ENCODE measurements around the gene LY86. TPM values are rescaled to one million over a fixed set of nuclear protein-coding genes. Genes with fewer than 3 reads are reported as not detected.

Gene LY86
- total RNA-seq, 1 experiment from 2014 or later = not detected

DNA sequence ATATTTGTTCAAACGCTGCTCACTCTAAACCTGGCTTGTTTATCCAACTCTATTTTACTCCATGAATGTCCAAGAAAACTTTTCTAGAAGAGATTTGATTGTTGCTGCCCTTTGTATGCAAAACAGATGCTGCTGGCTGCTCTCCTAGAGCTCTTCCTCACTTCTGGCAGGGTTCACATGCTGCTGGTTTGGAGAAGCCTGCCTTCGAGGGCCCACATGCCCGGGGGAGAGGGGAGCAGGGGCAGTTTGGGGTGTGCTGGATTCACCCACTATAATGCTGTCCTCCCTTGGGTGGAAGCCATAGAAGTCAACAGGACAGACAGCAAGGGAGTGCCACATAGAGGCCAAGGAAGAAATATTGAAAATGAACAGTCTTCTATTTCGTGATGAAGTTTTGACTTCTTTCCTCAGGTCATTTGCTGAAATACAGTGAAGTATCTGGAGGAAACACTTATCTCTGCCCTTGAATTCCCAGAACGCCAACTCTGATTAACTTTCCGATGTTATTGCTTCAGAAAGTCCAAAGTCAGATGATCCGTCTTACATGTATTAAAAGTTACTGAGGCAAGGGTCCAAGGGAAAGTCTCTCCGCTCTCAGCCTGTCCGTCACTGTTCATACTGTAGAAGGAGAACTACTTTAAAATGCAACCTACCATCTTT lies 32.4 kb downstream of the LY86 start:
- no peak overlapping the region for H2AFZ ChIP-seq (ENCODE audit: low read length)
- no peak overlapping the region for H3K14ac ChIP-seq (ENCODE audit: insufficient read depth, low read length)
- H3K27ac ChIP-seq (ENCODE audit: insufficient read length, low read depth, low read length) = no peak overlapping the region
- H3K27me3 Mint-ChIP-seq (ENCODE audit: low read depth) = peaks cover 16% of the 10 kb centered on the region
- no peak overlapping the region for H2BK20ac ChIP-seq (ENCODE audit: low read depth, low read length, poor library complexity, severe bottlenecking)
- H4K8ac ChIP-seq (replicated peaks; ENCODE audit: insufficient read length, low read depth, low read length) = no peak overlapping the region
- H3K79me1 ChIP-seq (ENCODE audit: insufficient read depth, low read depth, low read length, poor library complexity, severe bottlenecking) = no peaks in the 10 kb centered on the region
- no peaks in the 10 kb centered on the region for H3K27me3 ChIP-seq (ENCODE audit: insufficient read depth, low read length)
- H3K4ac ChIP-seq (ENCODE audit: low read depth, low read length) = no peak overlapping the region
- no peak overlapping the region for H3K4me2 ChIP-seq (ENCODE audit: insufficient read depth, insufficient read length, low read length)
- H3K4me1 ChIP-seq (ENCODE audit: insufficient read depth, low read length) = no peaks in the 10 kb centered on the region
- no peaks in the 10 kb centered on the region for H3K9me3 Mint-ChIP-seq
- H3K4me1 Mint-ChIP-seq = no peaks in the 10 kb centered on the region
- H2BK120ac ChIP-seq (ENCODE audit: low read depth, low read length, poor library complexity, severe bottlenecking) = no peak overlapping the region
- DNase-seq = no peak
- H3T11ph ChIP-seq (ENCODE audit: low read length) = no peak overlapping the region
- no peak overlapping the region for H2BK12ac ChIP-seq (ENCODE audit: insufficient read length, low read depth, low read length)
- WGBS (ENCODE audit: extremely low coverage, insufficient read length, low lambda C conversion rate) = no CpG with 5 or more reads among the region's 9 CpGs
- no peak overlapping the region for H3K18ac ChIP-seq (ENCODE audit: insufficient read length, low read depth, low read length)
- no peak overlapping the region for H2BK5ac ChIP-seq (ENCODE audit: insufficient read length, low read length)
- H3K9me3 ChIP-seq (ENCODE audit: control insufficient read depth, low read depth, low read length) = no peaks in the 10 kb centered on the region
- H3K23me2 ChIP-seq (ENCODE audit: insufficient read length, low read depth, low read length, poor library complexity, severe bottlenecking) = no peaks in the 10 kb centered on the region
- no peaks in the 10 kb centered on the region for H4K20me1 ChIP-seq (ENCODE audit: control insufficient read depth, insufficient read depth, insufficient read length)
- TF ChIP-seq, protein P1, sequence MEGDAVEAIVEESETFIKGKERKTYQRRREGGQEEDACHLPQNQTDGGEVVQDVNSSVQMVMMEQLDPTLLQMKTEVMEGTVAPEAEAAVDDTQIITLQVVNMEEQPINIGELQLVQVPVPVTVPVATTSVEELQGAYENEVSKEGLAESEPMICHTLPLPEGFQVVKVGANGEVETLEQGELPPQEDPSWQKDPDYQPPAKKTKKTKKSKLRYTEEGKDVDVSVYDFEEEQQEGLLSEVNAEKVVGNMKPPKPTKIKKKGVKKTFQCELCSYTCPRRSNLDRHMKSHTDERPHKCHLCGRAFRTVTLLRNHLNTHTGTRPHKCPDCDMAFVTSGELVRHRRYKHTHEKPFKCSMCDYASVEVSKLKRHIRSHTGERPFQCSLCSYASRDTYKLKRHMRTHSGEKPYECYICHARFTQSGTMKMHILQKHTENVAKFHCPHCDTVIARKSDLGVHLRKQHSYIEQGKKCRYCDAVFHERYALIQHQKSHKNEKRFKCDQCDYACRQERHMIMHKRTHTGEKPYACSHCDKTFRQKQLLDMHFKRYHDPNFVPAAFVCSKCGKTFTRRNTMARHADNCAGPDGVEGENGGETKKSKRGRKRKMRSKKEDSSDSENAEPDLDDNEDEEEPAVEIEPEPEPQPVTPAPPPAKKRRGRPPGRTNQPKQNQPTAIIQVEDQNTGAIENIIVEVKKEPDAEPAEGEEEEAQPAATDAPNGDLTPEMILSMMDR (conservative IDR thresholded peaks at IDR 0.05) = no peak
- H3K23ac ChIP-seq (ENCODE audit: insufficient read length, low read depth, low read length) = no peak overlapping the region
- no peak overlapping the region for H3K56ac ChIP-seq (ENCODE audit: insufficient read length, low read depth, low read length)
- H3K4me3 Mint-ChIP-seq = no peak overlapping the region
- no peak overlapping the region for H3K27ac Mint-ChIP-seq
- no peak overlapping the region for H2BK15ac ChIP-seq (ENCODE audit: low read depth, low read length)
- H4K5ac ChIP-seq (ENCODE audit: insufficient read length, low read depth, low read length) = no peak overlapping the region
- H3K36me3 Mint-ChIP-seq (ENCODE audit: insufficient read depth in 1 of 3, low read depth in 3 of 3) = no peaks in the 10 kb centered on the region
- no peak overlapping the region for H4K91ac ChIP-seq (ENCODE audit: insufficient read length, low read depth, low read length)
- H3K9ac ChIP-seq (ENCODE audit: extremely low read depth, insufficient read length, low read length) = no peak overlapping the region
- no peak overlapping the region for H2AK5ac ChIP-seq (ENCODE audit: insufficient read length, low read length)
- no peaks in the 10 kb centered on the region for H3K79me2 ChIP-seq (ENCODE audit: insufficient read depth, low read length)

Data from H9 (cell line).